Measurements from ENCODE around the gene CD180. TPM values are rescaled to one million over a fixed set of nuclear protein-coding genes. Genes with fewer than 3 reads are reported as not detected.
A peak's percentile ranks its signal among the peaks of the same experiment; 100 is the strongest.

CD180 gene
- total RNA-seq, 2 experiments from 2014 or later, result not detected

DNA sequence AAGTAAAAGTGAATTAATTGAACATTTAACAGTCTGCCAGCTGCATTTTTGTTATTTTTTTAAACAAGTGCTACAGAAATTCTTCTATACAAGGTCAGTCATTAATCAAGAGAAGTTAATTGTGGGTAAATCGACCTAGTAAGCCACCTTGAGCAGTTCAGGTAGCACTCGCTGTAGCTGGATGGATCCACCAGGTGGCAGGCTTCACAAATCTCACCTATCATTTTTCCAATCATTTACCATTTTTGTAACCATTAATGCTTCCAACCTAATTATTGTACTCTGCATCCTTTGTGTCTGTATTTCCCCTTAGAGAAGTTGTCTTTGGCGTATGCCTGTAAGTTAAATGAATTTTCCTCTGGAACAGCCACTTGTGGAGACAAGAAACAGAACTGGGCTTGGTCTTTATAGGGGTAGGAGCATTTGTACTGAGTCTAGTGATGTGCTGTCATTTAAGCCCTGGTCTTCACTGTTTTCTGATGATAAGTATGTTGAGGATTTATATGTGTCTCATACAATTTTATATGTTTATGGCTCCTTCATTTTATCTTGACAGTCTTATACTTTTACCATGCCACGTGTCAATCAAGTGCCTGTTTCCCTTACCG lies 39.5 kb downstream of the CD180 start:
- intact Hi-C loops (cut with micrococcal nuclease), result loop anchor here (1.0 to 10.0 kb wide), 2 partner anchors 52 to 152 kb away; no protein-coding TSS in a partner anchor
- Mint-ChIP-seq H3K27me3 (no peaks in the 10 kb centered on the region), H3K27ac (peak overlapping the region; percentile 21), H3K4me1 (ENCODE audit: low read depth) (peaks cover 39% of the 10 kb centered on the region), H3K36me3 (ENCODE audit: low read depth) (no peaks in the 10 kb centered on the region), H3K4me3 (no peak overlapping the region), H3K9me3 (no peaks in the 10 kb centered on the region)
- peak; percentile 67 for DNase-seq
- peak; percentile 81 for ATAC-seq
- CTCF ChIA-PET, result interaction anchor here (0.6 to 18.9 kb wide), 23 partner anchors 9 to 320 kb away, joined by 3 to 349 read pairs (median 4); partner anchors contain the start of gene CD180
- TF ChIP-seq, protein P1, sequence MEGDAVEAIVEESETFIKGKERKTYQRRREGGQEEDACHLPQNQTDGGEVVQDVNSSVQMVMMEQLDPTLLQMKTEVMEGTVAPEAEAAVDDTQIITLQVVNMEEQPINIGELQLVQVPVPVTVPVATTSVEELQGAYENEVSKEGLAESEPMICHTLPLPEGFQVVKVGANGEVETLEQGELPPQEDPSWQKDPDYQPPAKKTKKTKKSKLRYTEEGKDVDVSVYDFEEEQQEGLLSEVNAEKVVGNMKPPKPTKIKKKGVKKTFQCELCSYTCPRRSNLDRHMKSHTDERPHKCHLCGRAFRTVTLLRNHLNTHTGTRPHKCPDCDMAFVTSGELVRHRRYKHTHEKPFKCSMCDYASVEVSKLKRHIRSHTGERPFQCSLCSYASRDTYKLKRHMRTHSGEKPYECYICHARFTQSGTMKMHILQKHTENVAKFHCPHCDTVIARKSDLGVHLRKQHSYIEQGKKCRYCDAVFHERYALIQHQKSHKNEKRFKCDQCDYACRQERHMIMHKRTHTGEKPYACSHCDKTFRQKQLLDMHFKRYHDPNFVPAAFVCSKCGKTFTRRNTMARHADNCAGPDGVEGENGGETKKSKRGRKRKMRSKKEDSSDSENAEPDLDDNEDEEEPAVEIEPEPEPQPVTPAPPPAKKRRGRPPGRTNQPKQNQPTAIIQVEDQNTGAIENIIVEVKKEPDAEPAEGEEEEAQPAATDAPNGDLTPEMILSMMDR (IDR thresholded peaks at IDR 0.05), result peak; percentile 92
- POLR2A ChIA-PET, result no interaction called here

DNA sequence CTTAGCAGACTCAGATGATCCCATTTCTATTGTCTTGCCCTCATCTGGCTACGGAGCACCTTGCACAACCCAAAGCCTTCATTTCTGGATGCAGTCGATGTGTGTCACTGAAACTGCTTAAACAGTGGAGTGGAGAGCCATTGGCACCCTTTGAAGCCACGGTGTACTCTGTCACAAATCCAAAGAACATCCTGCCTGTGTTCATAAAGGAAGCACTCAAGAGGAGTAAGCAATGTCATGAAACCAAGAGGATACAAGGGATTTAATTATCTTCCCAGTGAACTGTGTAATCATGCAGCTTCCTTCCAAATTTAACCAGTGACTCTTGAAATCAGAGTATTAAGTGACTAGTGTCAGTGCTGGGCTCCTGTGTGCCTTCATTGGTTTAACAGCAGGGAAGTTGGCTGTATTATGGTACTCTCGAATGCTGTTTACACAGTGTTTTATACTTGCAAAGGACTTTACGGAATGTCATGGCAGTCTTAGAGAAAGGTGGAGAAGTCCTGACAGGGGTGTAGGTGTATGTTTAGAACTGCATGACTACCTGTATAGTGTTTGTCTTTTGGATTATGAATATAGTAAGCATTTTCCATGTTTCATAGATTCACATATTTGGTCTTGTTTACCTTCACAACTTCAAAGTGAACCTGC lies 41.9 kb downstream of the CD180 start:
- ChIA-PET POLR2A (no interaction called here), CTCF (interaction anchor here (1.3 to 18.9 kb wide), 4 partner anchors 8 to 92 kb away, joined by 3 to 349 read pairs (median 10); partner anchors contain the start of gene CD180)
- TF ChIP-seq, protein P1 (IDR thresholded peaks at IDR 0.05), result no peak
- ATAC-seq (no peak), DNase-seq (no peak)
- no peaks in the 10 kb centered on the region for H3K9me3 Mint-ChIP-seq
- no peak overlapping the region for H3K27ac Mint-ChIP-seq
- intact Hi-C loops (cut with micrococcal nuclease), result loop anchor here (10.0 kb wide), 1 partner anchor 150 kb away; no protein-coding TSS in a partner anchor
- peaks cover 18% of the 10 kb centered on the region for H3K4me1 Mint-ChIP-seq (ENCODE audit: low read depth)
- no peak overlapping the region for H3K4me3 Mint-ChIP-seq
- H3K36me3 Mint-ChIP-seq (ENCODE audit: low read depth), result peaks cover 10% of the 10 kb centered on the region
- H3K27me3 Mint-ChIP-seq, result no peaks in the 10 kb centered on the region

GRCh38 chr5:67153292-67153691 lies 43.3 kb downstream of the CD180 start:
- DNase-seq (no peak), ATAC-seq (no peak)
- Mint-ChIP-seq H3K27me3 (no peaks in the 10 kb centered on the region), H3K27ac (no peak overlapping the region), H3K9me3 (no peaks in the 10 kb centered on the region), H3K4me1 (ENCODE audit: low read depth) (peaks cover 11% of the 10 kb centered on the region), H3K36me3 (ENCODE audit: low read depth) (peaks cover 10% of the 10 kb centered on the region), H3K4me3 (no peak overlapping the region)
- TF ChIP-seq, protein P1 (IDR thresholded peaks at IDR 0.05), result no peak
- CTCF ChIA-PET, result no interaction called here
- POLR2A ChIA-PET, result no interaction called here
- intact Hi-C loops (cut with micrococcal nuclease), result loop anchor here (10.0 kb wide), 1 partner anchor 148 kb away; no protein-coding TSS in a partner anchor

GRCh38 chr5:67152400-67152799 lies 44.2 kb downstream of the CD180 start:
- Mint-ChIP-seq H3K27me3 (no peaks in the 10 kb centered on the region), H3K36me3 (ENCODE audit: low read depth) (peaks cover 10% of the 10 kb centered on the region), H3K4me1 (ENCODE audit: low read depth) (peaks cover 8% of the 10 kb centered on the region), H3K9me3 (no peaks in the 10 kb centered on the region), H3K4me3 (no peak overlapping the region), H3K27ac (no peak overlapping the region)
- TF ChIP-seq, protein P1 (IDR thresholded peaks at IDR 0.05), result no peak
- intact Hi-C loops (cut with micrococcal nuclease), result loop anchor here (10.0 kb wide), 1 partner anchor 148 kb away; no protein-coding TSS in a partner anchor
- ChIA-PET CTCF (no interaction called here), POLR2A (no interaction called here)
- DNase-seq (no peak), ATAC-seq (no peak)
